GM12864 (cell line): ENCODE measurements around the gene AEBP1.

Experiments used
- DNase-seq: peaks from one replicate; pipeline ENCODE4 v3.0.0-alpha.2; 2011; ENCODE audit warnings: low read depth
- H3K4me3 ChIP-seq: 2 replicates; pipeline ENCODE4 v1.5.1; 2011; ENCODE audit warnings: mild to moderate bottlenecking, low read depth, low read length, control low read depth
- CTCF ChIP-seq: IDR thresholded peaks from 2 replicates; pipeline ENCODE4 v1.5.1; 2011; ENCODE audit warnings: low read depth, mild to moderate bottlenecking, moderate library complexity, low read length, control low read depth, inconsistent platforms; ENCODE audit errors: missing control alignments

Gene AEBP1

GRCh38 chr7:44162179-44162578 lies 58.0 kb downstream of the AEBP1 start:
- no peak for TF ChIP-seq CTCF
- DNase-seq, result no peak
- H3K4me3 ChIP-seq, result no peak overlapping the region

- DNase-seq, result no peak
- H3K4me3 ChIP-seq, result no peak overlapping the region
- no peak for TF ChIP-seq CTCF
These were observed 58.7 kb downstream of the AEBP1 start for GRCh38 chr7:44162785-44163395.

GRCh38 chr7:44163591-44163990 lies 59.4 kb downstream of the AEBP1 start:
- DNase-seq, result no peak
- no peak overlapping the region for H3K4me3 ChIP-seq
- TF ChIP-seq CTCF, result no peak
